ENCODE measurements around the gene ZNF469. TPM values are rescaled to one million over a fixed set of nuclear protein-coding genes. Genes with fewer than 3 reads are reported as not detected.

Gene ZNF469
- total and polyA plus RNA-seq, 4 experiments from 2014 or later, result 0.01 to 0.64 (median 0.61) TPM; not detected in 1

DNA sequence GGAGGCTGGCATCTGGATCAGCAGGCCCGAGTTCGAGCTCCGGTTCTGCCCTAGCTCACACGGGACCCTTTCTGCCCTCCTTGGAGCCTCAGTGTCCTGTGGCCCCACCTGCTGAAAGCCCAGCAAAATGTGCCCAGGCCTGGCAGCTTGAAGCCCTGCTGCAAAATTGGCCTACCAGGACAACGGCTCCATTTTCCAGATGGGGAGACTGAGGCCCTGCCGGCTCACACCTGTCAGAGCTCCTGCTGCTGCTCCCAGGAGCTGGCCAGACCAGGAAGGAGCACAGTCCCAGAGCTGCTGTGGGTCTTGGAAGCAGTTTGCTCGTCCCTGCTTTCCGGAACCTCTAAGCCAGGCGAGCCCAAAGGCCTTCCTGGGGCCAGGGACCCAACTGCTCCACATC is 17.4 kb downstream of the ZNF469 start:
- H3K4me3 Mint-ChIP-seq, result no peak overlapping the region
- Histone ChIP-seq H3K4me1 (ENCODE audit: insufficient read depth, low read length) (no peaks in the 10 kb centered on the region), H3K27ac (ENCODE audit: low read depth, low read length) (no peak overlapping the region), H3K27me3 (ENCODE audit: insufficient read depth, low read length) (no peaks in the 10 kb centered on the region), H3K9me3 (ENCODE audit: control insufficient read depth in 1 of 2, low read length in 2 of 2) (no peaks in the 10 kb centered on the region), H3K36me3 (ENCODE audit: insufficient read depth, low read length) (no peaks in the 10 kb centered on the region), H3K4me3 (ENCODE audit: low read length in 2 of 2) (no peak overlapping the region)
- peaks cover 0 to 4% of the 10 kb centered on the region in 2 donors for H3K27me3 Mint-ChIP-seq
- H3K9me3 Mint-ChIP-seq, result no peaks in the 10 kb centered on the region
- no peak overlapping the region for H3K27ac Mint-ChIP-seq
- intact Hi-C loops (cut with micrococcal nuclease), result no loop called here
- ChIA-PET CTCF (ENCODE audit: partially characterized antibody) (no interaction called here), POLR2A (ENCODE audit: partially characterized antibody) (no interaction called here)
- H3K4me1 Mint-ChIP-seq, result no peaks in the 10 kb centered on the region
- no peak for DNase-seq
- H3K36me3 Mint-ChIP-seq, result no peaks in the 10 kb centered on the region

DNA sequence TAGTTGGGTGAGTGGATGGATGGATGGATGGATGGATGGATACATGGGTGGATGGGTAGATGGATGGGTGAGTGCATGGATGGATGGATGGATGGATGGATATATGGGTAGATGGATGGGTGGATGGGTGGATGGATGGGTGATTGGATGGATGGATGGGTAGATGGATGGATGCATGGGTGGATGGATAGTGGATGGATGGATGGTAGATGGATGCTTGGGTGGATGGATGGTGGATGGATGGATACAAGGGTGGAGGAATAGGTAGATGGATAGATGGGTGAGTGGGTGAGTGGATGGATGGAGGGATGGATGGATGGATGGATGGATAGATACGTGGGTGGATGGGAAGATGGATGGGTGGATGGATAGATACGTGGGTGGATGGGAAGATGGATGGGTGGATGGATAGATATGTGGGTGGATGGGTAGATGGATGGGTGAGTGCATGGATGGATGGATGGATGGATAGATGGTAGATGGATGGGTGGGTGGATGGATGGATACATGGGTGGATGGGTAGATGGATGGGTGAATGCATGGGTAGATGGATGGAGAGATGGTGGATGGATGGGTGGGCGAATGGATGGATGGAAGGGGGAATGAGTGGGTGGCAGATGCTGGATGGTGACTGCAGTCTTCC is 19.0 kb downstream of the ZNF469 start:
- Histone ChIP-seq H3K4me3 (ENCODE audit: low read length in 2 of 2) (no peak overlapping the region), H3K36me3 (ENCODE audit: insufficient read depth, low read length) (no peaks in the 10 kb centered on the region), H3K4me1 (ENCODE audit: insufficient read depth, low read length) (no peaks in the 10 kb centered on the region), H3K27ac (ENCODE audit: low read depth, low read length) (no peak overlapping the region), H3K9me3 (ENCODE audit: control insufficient read depth in 1 of 2, low read length in 2 of 2) (no peaks in the 10 kb centered on the region), H3K27me3 (ENCODE audit: insufficient read depth, low read length) (no peaks in the 10 kb centered on the region)
- no peaks in the 10 kb centered on the region for H3K4me1 Mint-ChIP-seq
- H3K36me3 Mint-ChIP-seq, result no peaks in the 10 kb centered on the region
- POLR2A ChIA-PET (ENCODE audit: partially characterized antibody), result no interaction called here
- H3K9me3 Mint-ChIP-seq, result no peaks in the 10 kb centered on the region
- no peak overlapping the region for H3K4me3 Mint-ChIP-seq
- intact Hi-C loops (cut with micrococcal nuclease), result no loop called here
- H3K27me3 Mint-ChIP-seq, result peaks cover 0 to 4% of the 10 kb centered on the region in 2 donors
- CTCF ChIA-PET (ENCODE audit: partially characterized antibody), result no interaction called here
- H3K27ac Mint-ChIP-seq, result no peak overlapping the region
- DNase-seq, result no peak

DNA sequence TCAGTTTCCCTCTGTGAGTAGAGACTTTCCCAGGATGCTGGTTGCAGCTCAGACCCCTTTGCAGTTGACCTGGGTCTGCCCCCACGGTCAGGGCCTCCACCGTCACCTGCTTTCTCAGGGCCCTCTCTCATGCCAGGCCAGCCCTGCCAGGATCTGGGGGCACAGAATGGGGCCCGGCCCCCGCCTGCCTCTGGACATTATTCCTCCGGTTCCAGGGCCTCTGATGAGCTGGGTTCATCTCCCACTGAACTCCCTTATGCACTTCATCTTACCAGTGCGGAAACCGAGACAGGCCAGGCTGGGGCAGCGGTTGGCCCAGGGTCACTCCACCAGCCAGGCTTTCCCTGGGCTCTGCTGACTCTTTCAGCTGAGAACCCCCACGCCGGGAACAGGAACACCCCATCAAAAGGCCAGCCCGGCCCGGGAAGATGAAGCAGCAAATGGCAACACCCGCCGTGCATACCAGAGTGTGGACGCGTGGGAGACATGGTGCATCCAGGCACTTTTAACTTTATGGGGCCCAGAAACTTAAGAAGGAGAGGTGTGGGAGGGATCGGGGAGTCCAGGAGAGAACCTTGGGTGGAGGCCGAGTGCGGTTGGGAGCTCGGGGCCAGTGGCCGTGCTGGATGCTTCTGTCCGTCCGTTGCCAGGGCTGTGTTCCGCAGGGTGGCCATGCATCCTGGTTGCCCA is 19.9 kb downstream of the ZNF469 start:
- H3K4me1 ChIP-seq (ENCODE audit: insufficient read depth, low read length), result no peaks in the 10 kb centered on the region
- Mint-ChIP-seq H3K36me3 (no peaks in the 10 kb centered on the region), H3K4me1 (peaks cover 0 to 2% (median under 1%) of the 10 kb centered on the region in 4 donors), H3K4me3 (peak overlapping the region in 1 of 8 donors; percentile 15), H3K27me3 (peaks cover 0 to 4% of the 10 kb centered on the region in 2 donors), H3K9me3 (no peaks in the 10 kb centered on the region), H3K27ac (no peak overlapping the region)
- intact Hi-C loops (cut with micrococcal nuclease), result no loop called here
- H3K36me3 ChIP-seq (ENCODE audit: insufficient read depth, low read length), result no peaks in the 10 kb centered on the region
- H3K27ac ChIP-seq (ENCODE audit: low read depth, low read length), result no peak overlapping the region
- no peak for DNase-seq
- H3K4me3 ChIP-seq (ENCODE audit: low read length in 2 of 2), result no peak overlapping the region
- ChIA-PET CTCF (ENCODE audit: partially characterized antibody) (no interaction called here), POLR2A (ENCODE audit: partially characterized antibody) (no interaction called here)
- H3K27me3 ChIP-seq (ENCODE audit: insufficient read depth, low read length), result no peaks in the 10 kb centered on the region
- H3K9me3 ChIP-seq (ENCODE audit: control insufficient read depth in 1 of 2, low read length in 2 of 2), result no peaks in the 10 kb centered on the region

- no peak overlapping the region for H3K27ac Mint-ChIP-seq
- H3K27me3 ChIP-seq (ENCODE audit: insufficient read depth, low read length), result no peaks in the 10 kb centered on the region
- no peak overlapping the region for H3K4me3 Mint-ChIP-seq
- H3K4me1 ChIP-seq (ENCODE audit: insufficient read depth, low read length), result no peaks in the 10 kb centered on the region
- no peak for DNase-seq
- no peaks in the 10 kb centered on the region for H3K9me3 Mint-ChIP-seq
- H3K27me3 Mint-ChIP-seq, result peaks cover 0 to 4% of the 10 kb centered on the region in 2 donors
- H3K36me3 Mint-ChIP-seq, result no peaks in the 10 kb centered on the region
- peaks cover 0 to 7% (median 4%) of the 10 kb centered on the region in 4 donors for H3K4me1 Mint-ChIP-seq
- intact Hi-C loops (cut with micrococcal nuclease), result no loop called here
- no peak overlapping the region for H3K4me3 ChIP-seq (ENCODE audit: low read length in 2 of 2)
- H3K9me3 ChIP-seq (ENCODE audit: control insufficient read depth in 1 of 2, low read length in 2 of 2), result no peaks in the 10 kb centered on the region
- CTCF ChIA-PET (ENCODE audit: partially characterized antibody), result no interaction called here
- no peak overlapping the region for H3K27ac ChIP-seq (ENCODE audit: low read depth, low read length)
- no peaks in the 10 kb centered on the region for H3K36me3 ChIP-seq (ENCODE audit: insufficient read depth, low read length)
- POLR2A ChIA-PET (ENCODE audit: partially characterized antibody), result no interaction called here
Measured at GRCh38 chr16:88403794-88404581, 21.2 kb downstream of the ZNF469 start.

- Mint-ChIP-seq H3K4me1 (peaks cover 0 to 7% (median 4%) of the 10 kb centered on the region in 4 donors), H3K4me3 (no peak overlapping the region), H3K27ac (peak overlapping the region in 2 of 7 donors; percentile 52 to 60), H3K9me3 (no peaks in the 10 kb centered on the region), H3K27me3 (peaks cover 0 to 4% of the 10 kb centered on the region in 2 donors), H3K36me3 (no peaks in the 10 kb centered on the region)
- no peak for DNase-seq
- Histone ChIP-seq H3K27me3 (ENCODE audit: insufficient read depth, low read length) (no peaks in the 10 kb centered on the region), H3K9me3 (ENCODE audit: control insufficient read depth in 1 of 2, low read length in 2 of 2) (no peaks in the 10 kb centered on the region), H3K4me3 (ENCODE audit: low read length in 2 of 2) (no peak overlapping the region), H3K36me3 (ENCODE audit: insufficient read depth, low read length) (no peaks in the 10 kb centered on the region), H3K27ac (ENCODE audit: low read depth, low read length) (no peak overlapping the region), H3K4me1 (ENCODE audit: insufficient read depth, low read length) (no peaks in the 10 kb centered on the region)
- CTCF ChIA-PET (ENCODE audit: partially characterized antibody), result no interaction called here
- intact Hi-C loops (cut with micrococcal nuclease), result no loop called here
- POLR2A ChIA-PET (ENCODE audit: partially characterized antibody), result no interaction called here
Measured at GRCh38 chr16:88404769-88405168, 22.0 kb downstream of the ZNF469 start.

- peaks cover 0 to 7% (median 4%) of the 10 kb centered on the region in 4 donors for H3K4me1 Mint-ChIP-seq
- no peak overlapping the region for H3K4me3 Mint-ChIP-seq
- H3K27me3 Mint-ChIP-seq, result peaks cover 0 to 4% of the 10 kb centered on the region in 2 donors
- ChIA-PET CTCF (ENCODE audit: partially characterized antibody) (no interaction called here), POLR2A (ENCODE audit: partially characterized antibody) (no interaction called here)
- DNase-seq, result no peak
- intact Hi-C loops (cut with micrococcal nuclease), result no loop called here
- no peaks in the 10 kb centered on the region for H3K9me3 ChIP-seq (ENCODE audit: control insufficient read depth in 1 of 2, low read length in 2 of 2)
- peak overlapping the region in 1 of 7 donors; percentile 60 for H3K27ac Mint-ChIP-seq
- no peaks in the 10 kb centered on the region for H3K9me3 Mint-ChIP-seq
- H3K36me3 ChIP-seq (ENCODE audit: insufficient read depth, low read length), result no peaks in the 10 kb centered on the region
- H3K27ac ChIP-seq (ENCODE audit: low read depth, low read length), result no peak overlapping the region
- no peaks in the 10 kb centered on the region for H3K36me3 Mint-ChIP-seq
- H3K27me3 ChIP-seq (ENCODE audit: insufficient read depth, low read length), result no peaks in the 10 kb centered on the region
- no peak overlapping the region for H3K4me3 ChIP-seq (ENCODE audit: low read length in 2 of 2)
- no peaks in the 10 kb centered on the region for H3K4me1 ChIP-seq (ENCODE audit: insufficient read depth, low read length)
Measured at GRCh38 chr16:88405216-88406060, 22.7 kb downstream of the ZNF469 start.
